K562 (cell line): Measurements from ENCODE around the gene SLC5A2. TPM values are rescaled to one million over a fixed set of nuclear protein-coding genes. Genes with fewer than 3 reads are reported as not detected.
A peak's percentile ranks its signal among the peaks of the same experiment; 100 is the strongest.

Experiments
- CHD4 ChIP-seq: fragments of 200-600 bp; sonication (generic); IDR thresholded peaks from 3 replicates; pipeline ENCODE4 v1.6.1; 2012; ENCODE audit warnings: low read depth, mild to moderate bottlenecking, mixed read lengths, low read length, inconsistent platforms; ENCODE audit not compliant: insufficient read depth, insufficient replicate concordance, poor library complexity, severe bottlenecking
- CHD7 ChIP-seq: fragments of 200-600 bp; sonication (generic); IDR thresholded peaks from one replicate; pipeline ENCODE4 v1.6.1; 2012; ENCODE audit warnings: mild to moderate bottlenecking, low read depth, low read length, inconsistent platforms
- EZH2 ChIP-seq: IDR thresholded peaks from 2 replicates; pipeline ENCODE4 v1.6.1; 2012; ENCODE audit warnings: low read depth, mild to moderate bottlenecking, inconsistent platforms, low read length, borderline replicate concordance
- FOSL1 ChIP-seq: fragments of 200-800 bp; sonication (Bioruptor generic); conservative IDR thresholded peaks from 2 replicates; pipeline ENCODE4 v1.6.1; 2016; ENCODE audit warnings: missing genetic modification characterization, missing compliant biosample characterization
- HINFP ChIP-seq: fragments of 450-650 bp; conservative IDR thresholded peaks from 2 replicates; pipeline ENCODE4 v1.6.1; 2016; ENCODE audit warnings: missing genetic modification characterization, low read depth, mild to moderate bottlenecking, control low read depth, missing compliant biosample characterization
- NCOR1 ChIP-seq: fragments of 450-650 bp; IDR thresholded peaks from 2 replicates; pipeline ENCODE4 v1.6.1; 2016; ENCODE audit warnings: mild to moderate bottlenecking, moderate library complexity
- NFIC ChIP-seq: fragments of 450-650 bp; IDR thresholded peaks from 2 replicates; pipeline ENCODE4 v1.6.1; 2017; ENCODE audit warnings: mild to moderate bottlenecking, inconsistent platforms
- PML ChIP-seq: IDR thresholded peaks from 2 replicates; pipeline ENCODE4 v1.6.1; 2012; ENCODE audit warnings: low read length, inconsistent platforms
- PREB ChIP-seq: sonication (generic); formaldehyde crosslinking; IDR thresholded peaks from 2 replicates; pipeline ENCODE4 v1.8.1; 2023; ENCODE audit warnings: mild to moderate bottlenecking, missing genetic modification reagents
- PRPF4 ChIP-seq: fragments of 200-400 bp; formaldehyde crosslinking; IDR thresholded peaks from one replicate; pipeline ENCODE4 v1.6.1; 2017; ENCODE audit warnings: low read length, low read depth, mild to moderate bottlenecking; ENCODE audit not compliant: insufficient read depth, poor library complexity, severe bottlenecking
- PTRF ChIP-seq: fragments of 450-650 bp; IDR thresholded peaks from 2 replicates; pipeline ENCODE4 v1.6.1; 2016; ENCODE audit warnings: mild to moderate bottlenecking, missing genetic modification characterization, missing compliant biosample characterization
- ZNF699 ChIP-seq: fragments of 250-450 bp; sonication (Bioruptor Pico); IDR thresholded peaks from 2 replicates; pipeline ENCODE4 v1.8.0; 2021; ENCODE audit warnings: mild to moderate bottlenecking, moderate library complexity; ENCODE audit not compliant: insufficient replicate concordance
- ZNF764 ChIP-seq: fragments of 250-450 bp; sonication (Bioruptor Pico); IDR thresholded peaks from 2 replicates; pipeline ENCODE4 v1.4.0; 2020; ENCODE audit warnings: low read depth, mild to moderate bottlenecking, moderate library complexity
- polyA plus RNA-seq, 8 experiments: library from polyadenylated mRNA; depleted of rRNA in 4 of 8; stranded (reverse) in 5 of 8; unstranded in 3 of 8; fragments of >200 nt; fragmentation: Nextera tagmentation in 2 of 8; fragmentation: Illumina TruSeq in 1 of 8; extraction: Ambion mirVana in 2 of 8; extraction: Trizol in 1 of 8; gene quantifications; 2 replicates each; pipeline versions ENCODE4 v1.2.1 to v1.2.3, GENCODE V29; 2011 to 2014; ENCODE audit warnings: inconsistent platforms in 1 of 8, missing spikeins in 1 of 8
- total RNA-seq, 7 experiments: library from RNA; depleted of rRNA in 6 of 7; stranded (reverse); fragments of >200 nt in 6 of 7; fragmentation: Illumina TruSeq in 2 of 7; extraction: Trizol in 2 of 7; gene quantifications; 2 replicates each; pipeline versions ENCODE4 v1.2.1 to v1.2.3, GENCODE V29; 2011 to 2021; ENCODE audit warnings: low replicate concordance in 1 of 7

SLC5A2 gene
- total and polyA plus RNA-seq, 9 of the 15 experiments (the other 6 are each of a cell fraction or from before 2014, with no cell fraction given) = 0.07 to 2.7 (median 2.2) TPM; not detected in 6

GRCh38 chr16:31535737-31536136 is 52.8 kb downstream of the SLC5A2 start (continued):
- TF ChIP-seq CHD7 = no peak
- TF ChIP-seq NCOR1 = peak; percentile 47
- TF ChIP-seq EZH2 = no peak
- TF ChIP-seq NFIC = no peak
- no peak for TF ChIP-seq HINFP (tag)
- no peak for TF ChIP-seq ZNF764 (CRISPR knock-in tag)
- no peak for TF ChIP-seq FOSL1 (tag)
- TF ChIP-seq PREB = no peak
- TF ChIP-seq ZNF699 (CRISPR knock-in tag) = no peak
- TF ChIP-seq PML = peak; percentile 54; the same call in 1 of the 2 replicates
- no peak for TF ChIP-seq PTRF (tag)
- TF ChIP-seq CHD4 = no peak
- TF ChIP-seq PRPF4 = no peak
